Measurements from ENCODE around the gene LCN10.
A peak's percentile ranks its signal among the peaks of the same experiment; 100 is the strongest.
"Not testable (repeated sequence)": the region's sequence is repeated elsewhere in the genome, so short reads cannot be mapped to it uniquely, and the experiment has no call there.

The LCN10 gene

GRCh38 chr9:136742591-136743391 is at the start of gene LCN10:
LCN10 (minus strand) TSS chr9:136742940; CDS start chr9:136742903, 37 bp downstream.
- FAIRE-seq: no peak

GRCh38 chr9:136791516-136792276 is 49.0 kb upstream of the LCN10 start:
- no peak for FAIRE-seq

- FAIRE-seq: peak; percentile 63
These were observed 48.1 kb upstream of the LCN10 start, which contains the start of gene TMEM141 for GRCh38 chr9:136790640-136791515. TMEM141 (plus strand) TSS chr9:136791344; CDS start chr9:136791371, 27 bp downstream.

GRCh38 chr9:136789523-136789937 is 46.8 kb upstream of the LCN10 start:
- FAIRE-seq: no peak

GRCh38 chr9:136788644-136789522 is 46.1 kb upstream of the LCN10 start:
- FAIRE-seq: not testable (repeated sequence)

- FAIRE-seq: no peak
These were observed 45.1 kb upstream of the LCN10 start for GRCh38 chr9:136787690-136788400.

GRCh38 chr9:136786983-136787382 is 44.2 kb upstream of the LCN10 start:
- not testable (repeated sequence) for FAIRE-seq

- no peak for FAIRE-seq
These were observed 43.7 kb upstream of the LCN10 start for GRCh38 chr9:136786451-136786850.

- not testable (repeated sequence) for FAIRE-seq
These were observed 43.0 kb upstream of the LCN10 start for GRCh38 chr9:136785565-136786355.

- no peak for FAIRE-seq
These were observed 42.2 kb upstream of the LCN10 start for GRCh38 chr9:136784997-136785361.

- FAIRE-seq: peak; percentile 70
These were observed 41.7 kb upstream of the LCN10 start for GRCh38 chr9:136784249-136784996.

- no peak for FAIRE-seq
These were observed 39.7 kb upstream of the LCN10 start for GRCh38 chr9:136782452-136782851.

GRCh38 chr9:136779808-136780207 is 37.1 kb upstream of the LCN10 start:
- FAIRE-seq: no peak

- FAIRE-seq: no peak
These were observed 34.6 kb upstream of the LCN10 start for GRCh38 chr9:136777359-136777758.

- FAIRE-seq: no peak
These were observed 34.2 kb upstream of the LCN10 start for GRCh38 chr9:136776947-136777346.

- FAIRE-seq: no peak
These were observed 32.5 kb upstream of the LCN10 start for GRCh38 chr9:136775191-136775590.

GRCh38 chr9:136774416-136775045 is 31.8 kb upstream of the LCN10 start:
- FAIRE-seq: no peak

GRCh38 chr9:136773386-136774044 is 30.8 kb upstream of the LCN10 start:
- FAIRE-seq: no peak
